ENCODE measurements around the gene VWA2.

GRCh38 chr10:114189700-114190099, 49.4 kb upstream of the VWA2 start:
- no peak for TF ChIP-seq LEF1 (IDR thresholded peaks at IDR 0.05; ENCODE audit: borderline replicate concordance)
- no peak for TF ChIP-seq ZNF384 (IDR thresholded peaks at IDR 0.05)
- TF ChIP-seq SUZ12 (IDR thresholded peaks at IDR 0.05), result no peak
- no peak for TF ChIP-seq FOXM1 (IDR thresholded peaks at IDR 0.05; ENCODE audit: borderline replicate concordance)
- TF ChIP-seq FOXK2 (IDR thresholded peaks at IDR 0.05), result no peak
- TF ChIP-seq ELF4 (IDR thresholded peaks at IDR 0.05), result no peak
- no peak for TF ChIP-seq PKNOX1 (IDR thresholded peaks at IDR 0.05)

Measured in HEK293T (cell line).